Stimulated activated CD4-positive, alpha-beta T cell treated with anti-CD3 and anti-CD28 coated beads, Interleukin-4, amount 100 ng/mL, for 24 hours (primary cell): ENCODE measurements around the gene SRPX.

Experiments
- DNase-seq: peaks from one replicate; pipeline ENCODE4 v3.0.0-alpha.2; 2020

SRPX gene, protein sequence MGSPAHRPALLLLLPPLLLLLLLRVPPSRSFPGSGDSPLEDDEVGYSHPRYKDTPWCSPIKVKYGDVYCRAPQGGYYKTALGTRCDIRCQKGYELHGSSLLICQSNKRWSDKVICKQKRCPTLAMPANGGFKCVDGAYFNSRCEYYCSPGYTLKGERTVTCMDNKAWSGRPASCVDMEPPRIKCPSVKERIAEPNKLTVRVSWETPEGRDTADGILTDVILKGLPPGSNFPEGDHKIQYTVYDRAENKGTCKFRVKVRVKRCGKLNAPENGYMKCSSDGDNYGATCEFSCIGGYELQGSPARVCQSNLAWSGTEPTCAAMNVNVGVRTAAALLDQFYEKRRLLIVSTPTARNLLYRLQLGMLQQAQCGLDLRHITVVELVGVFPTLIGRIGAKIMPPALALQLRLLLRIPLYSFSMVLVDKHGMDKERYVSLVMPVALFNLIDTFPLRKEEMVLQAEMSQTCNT

DNA sequence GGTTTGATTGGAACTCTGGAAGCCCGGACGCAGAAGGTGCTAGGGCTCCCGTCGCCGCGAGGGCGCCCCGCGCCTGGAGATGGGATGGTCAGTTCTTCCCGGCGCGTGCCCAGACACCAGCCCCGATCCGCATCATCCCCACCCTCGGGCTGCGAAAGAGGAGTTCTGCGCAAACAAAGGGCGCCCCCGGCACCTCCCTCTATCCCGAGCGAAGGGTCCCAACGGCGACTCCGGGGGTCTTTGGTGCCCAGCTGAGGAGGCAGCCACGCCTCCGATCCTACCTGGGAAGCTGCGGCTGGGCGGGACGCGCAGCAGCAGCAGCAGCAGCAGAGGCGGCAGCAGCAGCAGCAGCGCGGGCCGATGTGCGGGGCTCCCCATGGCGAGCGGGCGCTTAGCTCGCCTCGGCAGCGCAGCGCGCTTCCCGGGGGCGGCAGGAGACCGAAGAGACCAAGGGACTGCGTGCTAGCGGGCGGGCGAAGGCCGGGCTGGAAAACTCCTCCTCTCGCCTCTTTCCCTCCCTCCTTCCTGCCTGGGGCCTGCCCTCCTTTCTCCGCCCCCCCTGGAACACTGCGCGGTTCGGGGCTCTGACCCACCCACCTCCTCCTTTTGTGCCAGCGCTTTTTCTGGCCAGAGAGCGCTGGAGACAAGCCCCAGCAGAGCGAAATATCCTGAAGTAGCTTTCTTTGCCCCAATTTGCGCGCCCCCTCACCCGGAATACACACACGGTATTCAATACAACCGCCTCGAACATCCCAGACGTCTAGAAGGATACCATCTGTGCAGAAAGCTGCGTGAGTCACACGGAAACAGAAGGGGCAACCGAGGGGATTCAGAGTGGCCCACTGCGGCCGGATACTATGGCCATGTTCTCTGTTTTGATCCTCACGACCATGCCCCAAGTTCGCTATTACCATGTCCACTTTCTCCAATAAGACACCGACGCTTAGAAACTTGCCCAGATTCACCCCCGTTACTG lies at the start of gene SRPX:
SRPX (minus strand) TSS at position 457 of the 976 bp plus-strand sequence; CDS start at position 378, 79 bp downstream.
- no peak for DNase-seq

DNA sequence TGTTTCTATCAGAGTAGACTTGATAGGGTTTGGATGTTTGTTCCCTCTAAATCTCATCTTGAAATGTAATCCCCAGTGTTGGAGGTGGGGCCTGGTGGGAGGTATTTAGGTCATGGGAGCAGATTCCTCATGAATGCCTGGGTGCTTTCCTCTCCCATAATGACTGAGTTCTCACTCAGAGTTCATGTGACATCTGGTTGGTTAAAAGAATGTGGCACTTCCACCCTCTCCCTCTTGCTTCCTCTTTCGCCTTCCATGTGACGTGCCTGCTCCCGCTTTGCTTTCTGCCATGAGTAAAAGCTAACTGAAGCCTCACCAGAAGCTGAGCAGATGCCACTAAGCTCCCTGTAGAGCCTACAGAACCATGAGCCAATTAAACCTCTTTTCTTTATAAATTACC lies 47.3 kb upstream of the SRPX start:
- DNase-seq, result no peak

DNA sequence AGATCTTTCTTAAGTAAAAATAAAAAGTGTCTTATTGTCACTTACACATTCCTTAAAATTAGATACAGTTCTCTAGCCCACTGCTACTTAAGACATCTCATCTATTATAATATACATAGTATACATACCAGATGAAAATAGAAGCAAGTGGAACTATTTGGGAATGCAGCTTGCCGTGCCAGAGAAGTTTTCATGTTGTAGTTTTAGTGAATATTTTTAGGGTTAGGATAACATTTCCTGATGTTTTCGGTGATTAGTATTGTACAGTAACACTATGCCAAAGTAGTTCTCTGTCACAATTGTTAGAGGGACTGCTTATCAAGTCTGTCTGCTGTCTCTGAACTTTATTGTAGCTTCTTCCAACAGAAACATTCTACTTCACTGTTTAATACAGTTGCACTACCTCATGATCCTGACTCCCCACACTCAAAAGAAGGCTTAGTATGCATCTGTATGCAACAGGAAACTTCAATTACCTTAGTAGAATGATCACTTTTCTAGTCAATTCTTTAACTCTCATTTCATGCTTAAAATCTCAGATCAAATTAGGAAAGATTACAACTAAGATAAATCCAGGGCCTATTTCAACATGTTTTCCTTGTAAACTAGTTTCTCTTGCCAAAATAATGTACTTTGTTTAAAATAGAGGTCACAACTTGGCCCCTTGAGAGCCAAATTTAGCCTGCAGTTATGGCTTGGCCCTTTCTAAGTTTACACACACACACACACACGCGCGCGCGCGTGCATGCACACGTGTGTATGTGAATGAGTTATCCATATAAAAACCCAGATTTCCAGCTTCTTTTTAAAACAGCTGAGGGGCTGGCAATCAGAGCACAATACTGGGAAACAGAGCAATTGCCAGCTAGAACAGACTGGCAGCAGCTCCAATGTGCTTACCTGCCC lies 42.3 kb upstream of the SRPX start:
- DNase-seq, result no peak

DNA sequence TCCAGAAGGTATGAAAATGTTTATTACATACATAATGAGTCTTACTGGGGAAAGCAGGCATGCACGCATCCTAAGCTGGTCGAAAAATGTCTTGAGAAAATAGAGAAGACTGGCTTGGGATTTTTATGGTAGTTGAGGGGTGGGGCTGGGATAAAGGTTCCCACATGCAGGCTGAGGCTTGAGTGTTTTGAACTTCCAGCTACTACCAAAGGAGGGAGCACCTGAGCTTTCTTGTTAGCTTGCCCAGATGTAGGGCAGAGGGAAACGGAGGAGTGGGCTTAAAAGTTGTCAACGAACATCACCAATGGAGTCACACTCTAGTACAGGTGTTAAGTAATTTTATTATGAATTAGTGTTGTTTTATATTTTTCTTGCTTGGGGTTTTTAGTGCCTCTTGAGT lies 39.6 kb upstream of the SRPX start:
- DNase-seq, result no peak

DNA sequence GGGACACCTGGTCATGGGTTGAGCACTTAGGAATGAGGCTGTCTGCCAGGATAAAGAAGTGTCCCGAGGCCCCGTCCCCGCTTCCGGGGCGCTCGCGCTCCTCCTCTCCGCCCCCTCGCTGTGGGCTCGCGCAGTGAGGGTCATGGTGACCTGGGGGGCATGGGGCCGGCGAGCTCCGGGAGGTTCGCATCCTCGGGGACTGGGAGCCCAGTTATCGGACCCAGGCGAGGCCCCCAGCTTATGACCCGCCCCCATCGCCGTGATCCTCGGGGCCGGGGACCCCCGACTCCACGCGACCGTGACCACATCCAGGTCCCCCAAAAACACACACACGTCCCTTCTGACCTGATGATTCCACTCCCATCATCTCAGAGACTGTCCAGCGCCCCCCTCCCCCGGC lies 35.3 kb upstream of the SRPX start:
- no peak for DNase-seq

DNA sequence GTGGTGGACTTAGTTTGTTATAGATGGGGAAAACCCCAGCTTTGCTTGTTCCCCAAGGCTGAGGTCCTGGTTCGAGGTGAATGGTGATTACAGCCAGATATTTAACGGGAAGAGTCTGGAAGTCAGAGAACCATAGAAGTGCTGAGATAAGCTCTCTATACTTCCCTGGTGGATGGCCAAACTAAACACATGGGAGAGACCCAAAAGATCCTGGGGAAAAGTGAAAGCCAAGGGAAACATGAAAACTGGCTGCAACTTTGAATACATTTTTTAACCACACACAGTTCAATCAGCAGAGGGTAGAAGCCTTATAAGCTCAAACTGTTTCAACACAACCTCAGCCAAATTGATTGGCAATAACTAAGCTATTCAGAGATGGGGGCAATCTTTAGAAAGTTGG lies 29.3 kb upstream of the SRPX start:
- no peak for DNase-seq

DNA sequence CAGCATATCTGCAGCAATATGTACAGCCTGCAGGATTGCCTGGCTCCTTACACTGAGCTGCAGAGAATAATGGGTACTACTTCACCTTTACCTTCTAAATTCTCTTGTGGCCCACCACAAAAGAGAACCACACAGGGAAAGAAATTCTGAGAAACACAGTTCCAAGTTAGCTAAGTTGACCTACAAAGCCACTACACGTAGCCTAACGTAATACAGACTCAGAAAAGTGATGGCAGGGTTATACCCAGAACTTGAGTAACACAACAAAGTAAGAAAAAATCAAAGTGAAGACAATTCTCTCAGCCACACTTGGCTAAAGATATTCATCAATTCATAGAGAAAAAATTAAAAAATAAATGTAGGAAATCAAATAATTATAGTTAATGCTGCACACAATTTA lies 26.4 kb upstream of the SRPX start:
- DNase-seq, result no peak

DNA sequence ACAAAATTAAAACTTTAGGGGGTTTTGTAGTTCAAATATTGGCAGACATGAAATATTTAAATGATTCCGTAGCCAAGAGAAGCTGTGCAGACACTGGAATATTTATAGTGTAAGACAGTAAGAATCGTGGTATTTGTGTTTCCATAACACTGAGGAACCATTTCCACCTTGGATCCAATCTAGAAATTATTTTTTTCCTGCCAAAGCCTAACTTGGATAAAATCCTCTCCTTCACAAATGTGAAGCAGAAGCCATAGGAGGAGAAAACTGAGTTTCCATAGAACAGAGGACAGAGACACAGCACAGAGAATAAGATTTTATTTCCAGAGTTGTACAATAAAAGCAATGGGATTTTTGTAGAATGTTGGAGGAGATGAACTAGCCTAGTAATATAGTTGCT lies 19.9 kb upstream of the SRPX start:
- DNase-seq, result no peak

DNA sequence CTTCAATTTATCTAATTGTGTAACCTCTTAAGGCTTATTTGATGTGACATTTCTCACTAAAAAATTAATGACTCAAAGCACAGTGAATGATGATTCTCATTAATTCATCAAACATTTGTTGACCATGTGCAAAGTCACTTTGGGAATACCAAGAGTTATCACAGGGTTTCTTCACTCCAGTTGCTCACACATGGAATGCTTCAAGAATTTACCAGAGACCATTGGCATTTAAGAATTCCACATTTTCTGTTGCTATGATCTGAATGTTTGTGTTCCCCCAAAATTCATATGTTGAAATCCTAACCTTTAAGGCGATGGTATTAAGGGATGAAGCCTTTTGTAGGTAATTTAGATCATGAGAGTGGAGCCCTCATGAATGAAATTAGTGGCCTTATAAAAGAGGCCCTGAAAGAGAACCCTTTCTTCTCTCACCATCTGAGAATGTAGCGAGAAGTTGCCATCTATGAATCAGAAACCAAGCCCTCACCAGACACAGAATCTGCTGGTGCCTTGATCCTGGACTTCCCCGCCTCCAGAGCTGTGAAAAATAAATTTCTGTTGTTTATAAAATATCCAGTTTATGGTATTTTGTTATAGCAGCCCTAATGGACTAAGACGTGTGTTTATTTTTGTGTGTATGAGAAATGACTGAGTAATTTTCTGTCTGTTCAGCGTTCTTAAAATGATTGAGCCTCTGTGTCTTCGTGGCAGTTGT lies 16.4 kb upstream of the SRPX start:
- no peak for DNase-seq

DNA sequence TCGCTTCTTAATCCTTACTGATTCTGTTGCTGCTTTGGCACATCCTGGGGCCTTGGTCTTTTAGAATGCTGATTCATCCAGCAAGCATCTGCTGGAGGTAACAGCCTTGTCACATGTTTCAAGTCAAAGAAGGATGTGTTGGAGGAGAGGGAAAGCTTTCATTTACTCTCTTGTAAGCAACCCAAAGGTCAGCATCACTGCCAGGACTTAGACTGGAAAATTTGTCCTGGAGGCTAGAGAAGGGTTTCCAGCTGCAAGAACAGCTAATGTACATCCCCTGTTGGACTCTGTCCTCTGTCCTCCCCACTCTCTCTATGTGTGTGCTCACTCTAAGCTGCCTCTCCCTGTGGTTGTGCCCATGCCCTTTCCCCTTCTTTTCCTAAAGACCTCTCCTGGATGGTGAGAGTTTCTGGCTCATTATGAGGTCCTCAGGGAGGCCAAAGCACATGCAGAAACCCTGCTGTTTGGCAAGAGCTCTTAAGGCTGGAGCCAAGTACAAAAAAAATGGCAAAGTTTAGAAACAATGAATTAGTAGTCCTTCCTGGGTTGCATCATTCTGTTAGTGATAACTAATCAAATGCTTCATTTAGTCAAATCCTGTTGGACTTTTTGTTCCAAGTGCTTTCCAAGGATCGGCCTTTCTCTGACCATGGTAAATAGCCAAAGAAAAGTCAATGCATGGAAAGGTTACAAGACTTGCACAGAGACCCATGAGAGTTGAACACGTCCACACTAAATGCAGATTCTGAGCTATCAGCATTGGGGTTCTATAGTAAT lies 13.4 kb upstream of the SRPX start:
- no peak for DNase-seq

DNA sequence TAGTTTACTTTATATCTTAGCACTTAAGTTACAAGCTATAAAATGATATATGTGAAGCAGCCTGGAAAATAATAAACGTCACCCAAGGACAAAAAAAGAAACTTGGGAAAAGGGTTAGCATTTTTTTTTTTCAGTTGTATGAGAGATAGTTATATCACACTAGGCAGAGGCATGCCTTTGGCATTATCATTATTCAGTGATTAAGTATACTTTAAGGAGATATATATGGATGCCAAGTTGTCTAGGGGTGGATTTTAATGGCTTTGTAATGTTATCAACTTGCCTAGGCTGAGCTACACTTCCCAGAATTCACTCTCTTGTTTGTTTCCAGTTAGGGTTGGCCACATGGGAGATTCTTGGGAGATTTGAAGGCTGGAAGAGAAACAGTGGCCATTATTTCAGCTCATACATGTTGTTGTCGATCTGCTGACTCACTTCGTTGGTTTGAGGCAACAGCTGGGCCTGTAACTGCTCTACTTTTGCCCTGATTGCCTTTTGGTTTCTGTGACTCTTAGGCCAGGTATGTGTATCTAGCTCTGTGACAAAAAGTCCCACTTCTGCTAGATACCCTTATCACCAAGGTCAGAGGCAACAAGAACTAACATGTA lies 11.5 kb upstream of the SRPX start:
- DNase-seq, result no peak

DNA sequence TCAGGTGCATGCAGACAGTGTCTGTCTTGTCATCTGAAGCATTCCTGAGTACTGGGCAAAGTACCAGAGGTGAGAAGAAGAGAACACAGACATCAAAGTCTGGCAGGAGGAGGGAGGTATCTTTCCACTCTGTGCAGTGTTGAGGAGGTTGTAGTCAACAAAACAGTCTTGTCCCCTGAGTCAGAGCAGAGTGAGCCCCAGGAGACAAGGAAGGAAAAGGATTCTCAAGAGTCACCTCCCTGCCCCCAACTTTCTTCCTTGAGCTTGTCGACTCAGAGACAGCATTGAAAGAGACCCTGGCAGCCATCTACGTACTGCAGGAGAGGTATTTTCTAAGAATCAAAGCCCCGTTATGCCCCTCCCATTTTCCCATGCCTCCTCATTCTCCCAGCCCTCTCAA lies 4.4 kb upstream of the SRPX start:
- DNase-seq, result no peak

DNA sequence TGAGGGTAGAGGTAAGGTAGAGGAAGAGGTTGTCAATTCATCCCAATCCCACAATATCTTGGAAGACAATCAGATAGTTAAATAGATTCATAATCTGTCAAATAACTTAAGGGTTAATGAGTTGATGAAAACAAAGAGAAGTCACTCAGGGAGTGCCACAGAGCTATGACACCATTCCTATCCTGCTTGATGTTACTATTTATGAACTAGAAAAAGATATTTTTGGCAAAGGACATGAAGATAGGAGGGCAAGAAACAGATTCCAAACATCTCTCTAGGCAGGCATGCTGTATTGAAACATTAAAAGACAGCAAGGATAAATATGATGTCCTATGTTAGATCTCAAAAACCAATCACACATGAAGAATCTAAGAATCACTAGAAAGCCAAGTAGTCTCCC lies 3.5 kb upstream of the SRPX start:
- no peak for DNase-seq

DNA sequence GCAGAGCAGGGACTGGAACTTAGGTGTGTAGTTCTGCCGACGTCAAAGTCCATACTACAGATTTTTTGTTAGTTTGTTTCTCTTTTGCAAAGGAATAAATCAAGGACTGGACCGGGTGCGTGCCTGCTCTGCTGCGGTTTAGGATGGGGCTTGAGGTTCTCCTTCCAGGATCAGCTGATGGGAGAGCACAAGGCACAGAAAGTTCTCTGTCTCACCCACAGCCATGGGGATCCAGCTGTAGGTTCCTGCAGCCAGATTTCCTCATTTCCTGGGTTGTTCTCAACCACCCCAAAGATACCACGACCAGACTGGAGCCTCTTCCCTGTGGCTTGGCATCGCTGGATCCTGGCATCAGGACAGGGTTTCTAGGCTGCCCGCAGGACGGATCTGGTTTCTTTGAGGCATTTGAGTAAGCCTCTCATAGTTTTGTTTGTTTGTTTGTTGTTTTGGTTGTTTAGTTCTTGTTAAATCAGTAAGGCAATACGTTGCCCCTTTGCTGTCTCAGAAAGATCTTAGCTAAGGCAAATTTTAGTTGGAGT lies 789 bp upstream of the SRPX start:
- no peak for DNase-seq

DNA sequence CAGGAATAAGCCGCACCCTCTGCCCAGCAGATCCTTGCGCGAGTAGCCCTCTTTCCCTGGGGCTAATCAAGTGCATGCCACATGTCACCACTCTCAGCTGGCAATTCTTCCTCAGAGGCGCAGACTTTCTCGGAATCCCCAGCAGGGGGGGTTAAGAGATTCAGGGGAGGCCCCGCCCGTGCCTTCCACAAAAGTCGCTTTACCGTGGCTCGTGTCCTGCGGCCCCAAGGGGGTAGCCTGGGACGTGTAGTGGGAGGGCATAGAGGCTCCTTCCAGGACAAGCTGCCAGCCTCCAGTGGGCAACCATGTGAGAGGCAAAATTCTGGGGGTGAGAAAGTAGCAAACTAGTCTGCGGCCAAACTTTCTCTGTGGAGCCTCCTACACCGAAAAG lies 652 bp downstream of the SRPX start:
- no peak for DNase-seq

DNA sequence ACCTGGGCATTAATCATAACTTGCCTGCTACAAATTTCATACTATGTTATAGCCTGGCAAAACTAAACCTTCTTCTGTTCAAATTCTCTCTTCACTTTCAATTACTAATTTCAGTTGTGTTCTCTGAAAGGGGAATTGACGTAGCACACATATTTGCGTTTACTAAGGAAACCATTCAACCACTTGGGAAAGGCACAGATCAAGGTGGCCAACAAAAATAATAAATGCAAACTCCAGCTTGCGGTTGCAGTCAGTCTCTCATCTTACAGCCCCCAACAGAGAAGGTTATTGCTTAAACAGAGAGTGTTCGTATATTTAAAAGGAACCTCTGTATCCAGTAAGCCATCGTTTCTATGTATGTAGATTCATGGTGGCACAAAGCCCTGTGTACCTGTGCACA lies 4.0 kb downstream of the SRPX start:
- DNase-seq, result no peak

DNA sequence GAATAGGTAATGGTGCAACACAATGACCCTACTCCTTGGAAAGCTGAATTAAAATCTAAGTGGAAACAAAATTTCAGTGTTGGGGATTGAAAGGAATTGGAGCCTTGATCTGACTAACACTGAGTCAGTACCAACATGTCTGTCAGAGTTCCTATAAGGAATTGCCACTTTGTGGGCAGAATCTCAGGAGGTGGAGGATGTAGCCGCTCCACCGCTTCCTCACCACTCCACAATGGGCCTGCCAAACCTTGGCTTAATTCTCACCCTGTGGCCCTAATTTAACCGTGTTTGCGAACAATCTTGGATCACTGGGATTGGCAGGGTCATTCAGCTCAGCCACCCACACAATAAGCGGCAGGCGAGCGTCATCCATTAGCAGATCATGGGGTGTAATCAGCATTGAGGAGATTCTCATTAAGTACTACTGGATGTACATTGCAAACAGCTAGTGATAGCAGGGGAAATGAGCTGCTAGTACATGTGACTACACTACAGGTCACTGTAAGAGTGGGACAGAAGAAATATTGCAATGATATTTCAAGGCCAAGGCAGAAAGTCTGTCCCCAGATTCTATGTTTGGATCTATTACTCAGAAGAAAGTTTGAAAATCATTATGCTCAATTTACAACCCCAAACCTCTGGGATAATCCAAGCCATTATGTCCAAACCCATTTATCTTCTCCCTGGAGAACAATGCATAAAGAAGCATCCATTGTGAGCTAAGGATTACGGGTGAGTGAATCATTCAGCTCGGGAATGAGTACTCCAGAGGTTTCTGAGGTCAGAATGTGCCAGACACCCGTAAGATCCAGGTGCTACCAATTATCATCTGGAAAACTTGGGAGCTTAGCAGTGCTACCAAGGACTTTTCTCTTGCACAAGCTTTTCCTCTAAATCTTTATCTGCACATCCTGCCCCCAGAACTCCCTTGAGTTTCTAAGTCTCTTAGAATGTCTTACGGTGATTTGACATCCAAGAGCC lies 5.8 kb downstream of the SRPX start:
- no peak for DNase-seq

DNA sequence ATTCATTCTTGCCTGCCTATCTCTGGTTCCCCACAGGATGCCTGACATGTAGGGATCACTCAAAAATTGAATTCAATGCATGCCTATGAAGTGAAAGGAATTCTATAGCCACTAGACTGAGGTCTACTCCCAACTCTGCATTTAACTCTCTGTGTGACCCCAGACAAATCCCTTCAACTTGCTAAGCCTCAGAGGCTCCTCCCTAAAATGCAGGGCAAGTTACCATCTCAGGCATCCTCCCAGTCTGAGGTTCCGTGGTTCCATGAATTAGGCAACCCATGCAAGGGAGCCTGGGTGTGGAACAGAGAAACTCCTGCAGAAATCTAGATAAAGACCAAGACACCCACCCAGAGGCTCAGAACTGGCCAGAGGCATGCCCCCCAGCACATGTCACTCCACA lies 6.6 kb downstream of the SRPX start:
- DNase-seq, result no peak

DNA sequence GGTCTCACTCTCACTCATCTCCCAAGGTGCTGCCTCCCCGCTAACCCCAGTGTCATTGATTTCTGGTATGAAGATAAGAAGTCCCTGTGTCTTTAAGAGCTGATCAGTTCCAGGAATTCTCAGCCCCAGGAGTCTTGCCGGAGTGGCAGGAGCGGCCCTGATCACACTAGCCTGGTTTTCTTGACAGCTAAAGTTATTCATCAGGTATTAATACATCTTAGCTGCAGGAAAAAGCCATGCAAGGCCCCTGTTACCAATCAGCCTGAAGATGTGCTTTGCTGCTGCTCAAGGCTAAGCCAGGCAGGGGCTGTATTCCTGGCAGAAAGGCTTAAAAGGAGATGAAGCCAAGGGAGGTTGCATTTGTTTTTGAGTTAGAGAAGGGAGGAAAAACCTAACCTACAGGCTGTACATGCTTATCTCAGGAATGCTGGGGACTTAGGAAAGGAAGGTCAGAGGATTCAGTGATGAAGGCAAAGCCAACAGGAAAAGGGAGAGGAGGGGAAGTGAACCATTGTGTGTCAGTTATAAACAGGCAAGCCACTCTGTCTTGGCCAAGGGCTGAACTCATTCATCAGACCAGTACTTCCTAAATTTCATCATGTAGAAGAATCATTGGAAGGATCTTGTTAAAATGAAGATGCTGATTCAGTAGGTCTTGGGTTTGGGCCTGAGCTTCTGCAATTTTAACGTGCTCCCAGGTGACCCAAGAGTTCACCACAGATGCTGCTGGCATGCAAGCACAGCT lies 8.6 kb downstream of the SRPX start:
- no peak for DNase-seq
